K562 (cell line): Measurements from ENCODE around the gene PEX10. TPM values are rescaled to one million over a fixed set of nuclear protein-coding genes. Genes with fewer than 3 reads are reported as not detected.
A peak's percentile ranks its signal among the peaks of the same experiment; 100 is the strongest.

ENCODE experiments used
- CBFA2T3 ChIP-seq: fragments of 450-650 bp; IDR thresholded peaks from 2 replicates; pipeline ENCODE4 v1.6.1; 2017
- GABPB2 ChIP-seq: fragments of 250-450 bp; sonication (Bioruptor Pico); conservative IDR thresholded peaks from 2 replicates; pipeline ENCODE4 v1.5.1; 2021; ENCODE audit warnings: mild to moderate bottlenecking
- GTF2A2 ChIP-seq: IDR thresholded peaks from 2 replicates; pipeline ENCODE4 v1.6.1; 2016; ENCODE audit warnings: mild to moderate bottlenecking, missing genetic modification characterization, missing compliant biosample characterization
- KAT7 ChIP-seq: sonication (generic); formaldehyde crosslinking; IDR thresholded peaks from 2 replicates; pipeline ENCODE4 v1.8.0; 2022; ENCODE audit warnings: missing genetic modification reagents, mild to moderate bottlenecking, borderline replicate concordance
- KDM1A ChIP-seq, 2 experiments: fragments of 450-650 bp; IDR thresholded peaks; 2 replicates each; pipeline ENCODE4 v1.6.1; 2016; ENCODE audit warnings: mild to moderate bottlenecking in 2 of 2
- LARP7 ChIP-seq: fragments of 450-650 bp; IDR thresholded peaks from 2 replicates; pipeline ENCODE4 v1.6.1; 2016
- MTA1 ChIP-seq: fragments of 450-650 bp; IDR thresholded peaks from 2 replicates; pipeline ENCODE4 v1.6.1; 2017; ENCODE audit warnings: borderline replicate concordance
- NFIC ChIP-seq: fragments of 450-650 bp; IDR thresholded peaks from 2 replicates; pipeline ENCODE4 v1.6.1; 2017; ENCODE audit warnings: mild to moderate bottlenecking, inconsistent platforms
- NONO ChIP-seq, 2 experiments: fragments of 200-400 bp in 1 of 2; fragments of 450-650 bp in 1 of 2; formaldehyde crosslinking in 1 of 2; IDR thresholded peaks; 2 replicates each; pipeline ENCODE4 v1.6.1; 2017; ENCODE audit warnings: low read depth in 2 of 2, mild to moderate bottlenecking in 2 of 2, moderate library complexity in 2 of 2, low read length in 1 of 2
- PPARD ChIP-seq: fragments of 250-450 bp; sonication (Bioruptor Pico); IDR thresholded peaks from 2 replicates; pipeline ENCODE4 v1.8.0; 2022; ENCODE audit warnings: inconsistent platforms, mild to moderate bottlenecking, moderate library complexity
- SMARCA4 ChIP-seq: fragments of 450-650 bp; IDR thresholded peaks from 2 replicates; pipeline ENCODE4 v1.6.1; 2016
- TBL1XR1 ChIP-seq, 2 experiments: IDR thresholded peaks; 2 replicates each; pipeline ENCODE4 v1.6.1; 2012; ENCODE audit warnings: improper control_type of control experiment in 2 of 2, low read length in 2 of 2, mild to moderate bottlenecking in 1 of 2
- TGIF2 ChIP-seq: sonication (generic); formaldehyde crosslinking; IDR thresholded peaks from 2 replicates; pipeline ENCODE4 v1.8.1; 2022; ENCODE audit warnings: mild to moderate bottlenecking, missing genetic modification reagents, moderate library complexity
- ZNF24 ChIP-seq: fragments of 450-650 bp; IDR thresholded peaks from 2 replicates; pipeline ENCODE4 v1.6.1; 2016
- ZNF584 ChIP-seq: fragments of 200-800 bp; sonication (Bioruptor generic); IDR thresholded peaks from 2 replicates; pipeline ENCODE4 v1.6.1; 2016; ENCODE audit warnings: low read depth, mild to moderate bottlenecking, missing genetic modification characterization, missing compliant biosample characterization
- ZNF586 ChIP-seq: fragments of 450-650 bp; formaldehyde crosslinking; conservative IDR thresholded peaks from 2 replicates; pipeline ENCODE4 v1.4.0; 2020; ENCODE audit warnings: mild to moderate bottlenecking, moderate library complexity
- ZNF717 ChIP-seq: fragments of 250-450 bp; sonication (Bioruptor Pico); IDR thresholded peaks from 2 replicates; pipeline ENCODE4 v1.5.0; 2021
- polyA plus RNA-seq, 8 experiments: library from polyadenylated mRNA; depleted of rRNA in 4 of 8; stranded (reverse) in 5 of 8; unstranded in 3 of 8; fragments of >200 nt; fragmentation: Nextera tagmentation in 2 of 8; fragmentation: Illumina TruSeq in 1 of 8; extraction: Ambion mirVana in 2 of 8; extraction: Trizol in 1 of 8; gene quantifications; 2 replicates each; pipeline versions ENCODE4 v1.2.1 to v1.2.3, GENCODE V29; 2011 to 2014; ENCODE audit warnings: inconsistent platforms in 1 of 8, missing spikeins in 1 of 8
- total RNA-seq, 7 experiments: library from RNA; depleted of rRNA in 6 of 7; stranded (reverse); fragments of >200 nt in 6 of 7; fragmentation: Illumina TruSeq in 2 of 7; extraction: Trizol in 2 of 7; gene quantifications; 2 replicates each; pipeline versions ENCODE4 v1.2.1 to v1.2.3, GENCODE V29; 2011 to 2021; ENCODE audit warnings: low replicate concordance in 1 of 7
- TF ChIP-seq, protein P1 (sequence below): fragments of 250-450 bp; sonication (Bioruptor Pico); IDR thresholded peaks from 2 replicates; pipeline ENCODE4 v1.8.0; 2022; ENCODE audit warnings: moderate library complexity, mild to moderate bottlenecking, inconsistent platforms
- TF ChIP-seq, protein P2 (sequence below): sonication (generic); formaldehyde crosslinking; IDR thresholded peaks from 2 replicates; pipeline ENCODE4 v1.8.1; 2023; ENCODE audit warnings: mild to moderate bottlenecking, missing genetic modification reagents
- TF ChIP-seq, protein P3 (sequence below): fragments of 250-450 bp; sonication (Bioruptor Pico); IDR thresholded peaks from 2 replicates; pipeline ENCODE4 v1.5.0; 2020; ENCODE audit warnings: mild to moderate bottlenecking, borderline replicate concordance
- TF ChIP-seq, protein P4 (sequence below): sonication (generic); formaldehyde crosslinking; IDR thresholded peaks from 2 replicates; pipeline ENCODE4 v1.9.0; 2022; ENCODE audit warnings: mild to moderate bottlenecking, missing genetic modification reagents
- TF ChIP-seq, protein P5 (sequence below): sonication (generic); formaldehyde crosslinking; IDR thresholded peaks from 2 replicates; pipeline ENCODE4 v1.8.0; 2022; ENCODE audit warnings: mild to moderate bottlenecking, missing genetic modification reagents
- TF ChIP-seq, protein P6 (sequence below): fragments of 450-650 bp; IDR thresholded peaks from 2 replicates; pipeline ENCODE4 v1.6.1; 2016

The PEX10 gene
- total and polyA plus RNA-seq, 9 of the 15 experiments (the other 6 are each of a cell fraction or from before 2014, with no cell fraction given): 0.03 to 26.2 (median 8.7) TPM

DNA sequence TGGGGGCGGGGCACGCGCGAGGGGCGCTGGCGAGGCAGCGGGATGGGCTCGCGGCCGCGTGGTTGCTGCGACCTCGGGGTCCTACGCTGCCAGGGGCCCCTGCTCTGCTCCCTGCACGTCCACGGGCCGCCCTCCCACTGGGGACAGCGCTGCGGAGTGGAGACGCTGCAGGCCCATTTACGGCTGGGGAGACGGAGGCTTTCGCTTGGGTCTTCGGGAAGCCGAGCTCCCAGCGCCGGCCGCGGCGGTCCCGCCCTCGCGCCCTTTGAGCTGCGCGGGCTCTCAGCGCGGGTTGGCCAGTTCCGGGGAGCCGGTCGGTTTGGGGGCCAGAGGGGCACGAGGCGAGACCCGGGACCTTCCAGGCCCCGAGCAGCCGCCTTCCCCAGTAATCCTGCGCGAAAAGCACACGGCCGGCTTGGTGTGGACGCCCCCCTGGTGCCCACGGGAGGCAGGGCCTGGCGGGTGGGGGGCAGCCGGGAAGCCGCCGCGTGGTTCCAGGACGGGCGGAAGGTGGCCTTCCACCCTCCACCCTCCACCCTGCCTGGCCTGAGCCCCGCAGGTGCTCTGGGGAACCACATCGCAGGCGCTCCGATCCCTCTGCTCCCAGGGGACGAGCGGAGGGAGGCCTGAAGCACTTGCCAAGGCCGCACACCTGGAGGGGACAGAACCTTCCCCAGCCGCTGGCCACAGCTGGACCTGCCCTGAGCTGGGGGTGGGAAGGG is 570 bp upstream of the PEX10 start (continued):
- TF ChIP-seq KAT7 (CRISPR knock-in tag) (0 out of 2 replicates have a peak, but pooled peaks have one; percentile 89), NONO (IDR thresholded peaks at IDR 0.05; ENCODE audit: low read depth in 2 of 2, low read length in 1 of 2) (no peak; a peak in 1 of 4 replicates), PPARD (CRISPR knock-in tag) (no peak), ZNF24 (peak; percentile 26; the same call in 1 of the 2 replicates), GTF2A2 (tag) (no peak), LARP7 (no peak), ZNF586 (no peak), ZNF717 (CRISPR knock-in tag) (no peak), TGIF2 (CRISPR knock-in tag) (no peak), TBL1XR1 (IDR thresholded peaks at IDR 0.05; ENCODE audit: low read length in 2 of 2) (no peak), SMARCA4 (no peak), KDM1A (IDR thresholded peaks at IDR 0.05) (no peak), GABPB2 (no peak), MTA1 (no peak), NFIC (no peak), ZNF584 (CRISPR knock-in tag) (no peak), CBFA2T3 (no peak)
- TF ChIP-seq, protein P1, sequence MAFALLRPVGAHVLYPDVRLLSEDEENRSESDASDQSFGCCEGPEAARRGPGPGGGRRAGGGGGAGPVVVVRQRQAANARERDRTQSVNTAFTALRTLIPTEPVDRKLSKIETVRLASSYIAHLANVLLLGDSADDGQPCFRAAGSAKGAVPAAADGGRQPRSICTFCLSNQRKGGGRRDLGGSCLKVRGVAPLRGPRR (CRISPR knock-in tag): no peak
- TF ChIP-seq, protein P2, sequence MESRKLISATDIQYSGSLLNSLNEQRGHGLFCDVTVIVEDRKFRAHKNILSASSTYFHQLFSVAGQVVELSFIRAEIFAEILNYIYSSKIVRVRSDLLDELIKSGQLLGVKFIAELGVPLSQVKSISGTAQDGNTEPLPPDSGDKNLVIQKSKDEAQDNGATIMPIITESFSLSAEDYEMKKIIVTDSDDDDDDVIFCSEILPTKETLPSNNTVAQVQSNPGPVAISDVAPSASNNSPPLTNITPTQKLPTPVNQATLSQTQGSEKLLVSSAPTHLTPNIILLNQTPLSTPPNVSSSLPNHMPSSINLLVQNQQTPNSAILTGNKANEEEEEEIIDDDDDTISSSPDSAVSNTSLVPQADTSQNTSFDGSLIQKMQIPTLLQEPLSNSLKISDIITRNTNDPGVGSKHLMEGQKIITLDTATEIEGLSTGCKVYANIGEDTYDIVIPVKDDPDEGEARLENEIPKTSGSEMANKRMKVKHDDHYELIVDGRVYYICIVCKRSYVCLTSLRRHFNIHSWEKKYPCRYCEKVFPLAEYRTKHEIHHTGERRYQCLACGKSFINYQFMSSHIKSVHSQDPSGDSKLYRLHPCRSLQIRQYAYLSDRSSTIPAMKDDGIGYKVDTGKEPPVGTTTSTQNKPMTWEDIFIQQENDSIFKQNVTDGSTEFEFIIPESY (CRISPR knock-in tag): no peak
- TF ChIP-seq, protein P3, sequence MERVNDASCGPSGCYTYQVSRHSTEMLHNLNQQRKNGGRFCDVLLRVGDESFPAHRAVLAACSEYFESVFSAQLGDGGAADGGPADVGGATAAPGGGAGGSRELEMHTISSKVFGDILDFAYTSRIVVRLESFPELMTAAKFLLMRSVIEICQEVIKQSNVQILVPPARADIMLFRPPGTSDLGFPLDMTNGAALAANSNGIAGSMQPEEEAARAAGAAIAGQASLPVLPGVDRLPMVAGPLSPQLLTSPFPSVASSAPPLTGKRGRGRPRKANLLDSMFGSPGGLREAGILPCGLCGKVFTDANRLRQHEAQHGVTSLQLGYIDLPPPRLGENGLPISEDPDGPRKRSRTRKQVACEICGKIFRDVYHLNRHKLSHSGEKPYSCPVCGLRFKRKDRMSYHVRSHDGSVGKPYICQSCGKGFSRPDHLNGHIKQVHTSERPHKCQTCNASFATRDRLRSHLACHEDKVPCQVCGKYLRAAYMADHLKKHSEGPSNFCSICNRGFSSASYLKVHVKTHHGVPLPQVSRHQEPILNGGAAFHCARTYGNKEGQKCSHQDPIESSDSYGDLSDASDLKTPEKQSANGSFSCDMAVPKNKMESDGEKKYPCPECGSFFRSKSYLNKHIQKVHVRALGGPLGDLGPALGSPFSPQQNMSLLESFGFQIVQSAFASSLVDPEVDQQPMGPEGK (CRISPR knock-in tag): no peak
- TF ChIP-seq, protein P4, sequence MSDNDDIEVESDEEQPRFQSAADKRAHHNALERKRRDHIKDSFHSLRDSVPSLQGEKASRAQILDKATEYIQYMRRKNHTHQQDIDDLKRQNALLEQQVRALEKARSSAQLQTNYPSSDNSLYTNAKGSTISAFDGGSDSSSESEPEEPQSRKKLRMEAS (CRISPR knock-in tag): peak; percentile 76
- TF ChIP-seq, protein P5, sequence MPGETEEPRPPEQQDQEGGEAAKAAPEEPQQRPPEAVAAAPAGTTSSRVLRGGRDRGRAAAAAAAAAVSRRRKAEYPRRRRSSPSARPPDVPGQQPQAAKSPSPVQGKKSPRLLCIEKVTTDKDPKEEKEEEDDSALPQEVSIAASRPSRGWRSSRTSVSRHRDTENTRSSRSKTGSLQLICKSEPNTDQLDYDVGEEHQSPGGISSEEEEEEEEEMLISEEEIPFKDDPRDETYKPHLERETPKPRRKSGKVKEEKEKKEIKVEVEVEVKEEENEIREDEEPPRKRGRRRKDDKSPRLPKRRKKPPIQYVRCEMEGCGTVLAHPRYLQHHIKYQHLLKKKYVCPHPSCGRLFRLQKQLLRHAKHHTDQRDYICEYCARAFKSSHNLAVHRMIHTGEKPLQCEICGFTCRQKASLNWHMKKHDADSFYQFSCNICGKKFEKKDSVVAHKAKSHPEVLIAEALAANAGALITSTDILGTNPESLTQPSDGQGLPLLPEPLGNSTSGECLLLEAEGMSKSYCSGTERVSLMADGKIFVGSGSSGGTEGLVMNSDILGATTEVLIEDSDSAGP (CRISPR knock-in tag): no peak
- TF ChIP-seq, protein P6, sequence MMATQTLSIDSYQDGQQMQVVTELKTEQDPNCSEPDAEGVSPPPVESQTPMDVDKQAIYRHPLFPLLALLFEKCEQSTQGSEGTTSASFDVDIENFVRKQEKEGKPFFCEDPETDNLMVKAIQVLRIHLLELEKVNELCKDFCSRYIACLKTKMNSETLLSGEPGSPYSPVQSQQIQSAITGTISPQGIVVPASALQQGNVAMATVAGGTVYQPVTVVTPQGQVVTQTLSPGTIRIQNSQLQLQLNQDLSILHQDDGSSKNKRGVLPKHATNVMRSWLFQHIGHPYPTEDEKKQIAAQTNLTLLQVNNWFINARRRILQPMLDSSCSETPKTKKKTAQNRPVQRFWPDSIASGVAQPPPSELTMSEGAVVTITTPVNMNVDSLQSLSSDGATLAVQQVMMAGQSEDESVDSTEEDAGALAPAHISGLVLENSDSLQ: no peak
